ENCODE data around the gene CHAF1B. TPM values are rescaled to one million over a fixed set of nuclear protein-coding genes. Genes with fewer than 3 reads are reported as not detected.

The CHAF1B gene
- total and polyA plus RNA-seq, 2 of the 8 experiments (the other 6 are each of a cell fraction or from before 2014, with no cell fraction given): 11.8 to 23.1 TPM

DNA sequence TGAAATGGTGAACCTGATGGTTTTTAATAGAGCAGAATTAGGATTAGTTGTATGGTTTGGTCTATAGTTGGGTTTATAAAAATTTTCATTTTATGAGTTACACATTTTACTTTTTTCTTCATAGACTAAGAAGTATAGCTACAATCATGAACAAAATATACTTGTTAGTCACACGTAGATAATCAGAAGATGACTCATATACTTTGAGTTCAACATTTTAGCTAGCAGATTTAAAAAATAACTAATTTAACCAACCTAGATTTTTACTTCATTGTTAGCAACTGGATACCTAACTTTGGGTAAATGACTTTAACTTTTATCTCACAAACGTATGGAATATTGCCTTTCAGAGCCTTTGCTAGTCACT is 37.2 kb upstream of the CHAF1B start (continued):
- no peak for TF ChIP-seq CHD2 (IDR thresholded peaks at IDR 0.05; ENCODE audit: low read length)

Measured in H1 (cell line).